HepG2 (cell line): ENCODE results near the gene GPC6. TPM values are rescaled to one million over a fixed set of nuclear protein-coding genes. Genes with fewer than 3 reads are reported as not detected.
A peak's percentile ranks its signal among the peaks of the same experiment; 100 is the strongest.

Source experiments
- ASH2L ChIP-seq: fragments of 300-600, 200-600 bp; sonication (generic); IDR thresholded peaks from 2 replicates; pipeline ENCODE4 v1.7.0; 2017; ENCODE audit warnings: low read depth, mild to moderate bottlenecking, moderate library complexity, mixed read lengths, low read length; ENCODE audit not compliant: insufficient read length
- BORCS8-MEF2B ChIP-seq: sonication (generic); formaldehyde crosslinking; IDR thresholded peaks from 2 replicates; pipeline ENCODE4 v1.8.0; 2022; ENCODE audit warnings: mild to moderate bottlenecking, missing genetic modification reagents
- DRAP1 ChIP-seq: IDR thresholded peaks from 2 replicates; pipeline ENCODE4 v1.6.1; 2016; ENCODE audit warnings: missing genetic modification reagents, missing compliant biosample characterization
- FOSL2 ChIP-seq: sonication (generic); formaldehyde crosslinking; IDR thresholded peaks from 2 replicates; pipeline ENCODE4 v1.4.0; 2020; ENCODE audit warnings: missing genetic modification reagents
- GATAD1 ChIP-seq: IDR thresholded peaks from 2 replicates; pipeline ENCODE4 v1.6.1; 2016; ENCODE audit warnings: missing genetic modification reagents, missing compliant biosample characterization
- KDM4B ChIP-seq: sonication (generic); formaldehyde crosslinking; IDR thresholded peaks from 2 replicates; pipeline ENCODE4 v1.4.0; 2020; ENCODE audit warnings: missing genetic modification reagents
- KLF11 ChIP-seq: IDR thresholded peaks from 2 replicates; pipeline ENCODE4 v1.6.1; 2016; ENCODE audit warnings: missing compliant biosample characterization
- MED8 ChIP-seq: sonication (generic); formaldehyde crosslinking; IDR thresholded peaks from 2 replicates; pipeline ENCODE4 v1.8.1; 2023; ENCODE audit warnings: mild to moderate bottlenecking, missing genetic modification reagents; ENCODE audit not compliant: insufficient replicate concordance
- MIXL1 ChIP-seq: IDR thresholded peaks from 2 replicates; pipeline ENCODE4 v1.6.1; 2016
- TBX2 ChIP-seq: sonication (generic); formaldehyde crosslinking; IDR thresholded peaks from 2 replicates; pipeline ENCODE4 v1.5.0; 2020; ENCODE audit warnings: missing genetic modification reagents, mild to moderate bottlenecking, borderline replicate concordance
- USF2 ChIP-seq, 2 experiments: sonication (generic) in 1 of 2; formaldehyde crosslinking in 1 of 2; IDR thresholded peaks; 2 replicates each; pipeline versions ENCODE4 v1.5.1 to v1.6.1; 2011 to 2020; ENCODE audit warnings: borderline replicate concordance in 1 of 2, low read depth in 1 of 2, low read length in 1 of 2, mild to moderate bottlenecking in 1 of 2, missing genetic modification reagents in 1 of 2, moderate library complexity in 1 of 2
- ZBTB21 ChIP-seq: sonication (generic); formaldehyde crosslinking; IDR thresholded peaks from 2 replicates; pipeline ENCODE4 v1.4.0; 2020; ENCODE audit warnings: missing genetic modification reagents
- ZBTB25 ChIP-seq: IDR thresholded peaks from 2 replicates; pipeline ENCODE4 v1.6.1; 2018; ENCODE audit warnings: missing genetic modification reagents
- ZNF276 ChIP-seq: sonication (generic); formaldehyde crosslinking; IDR thresholded peaks from 2 replicates; pipeline ENCODE4 v1.4.0; 2020; ENCODE audit warnings: mild to moderate bottlenecking, low read depth, missing genetic modification reagents
- ZNF563 ChIP-seq: sonication (generic); formaldehyde crosslinking; IDR thresholded peaks from 2 replicates; pipeline ENCODE4 v1.8.0; 2022; ENCODE audit warnings: mild to moderate bottlenecking, moderate library complexity, missing genetic modification reagents
- ZNF574 ChIP-seq: sonication (generic); formaldehyde crosslinking; IDR thresholded peaks from 2 replicates; pipeline ENCODE4 v1.4.0; 2020; ENCODE audit warnings: missing genetic modification reagents
- ZNF800 ChIP-seq: sonication (generic); formaldehyde crosslinking; IDR thresholded peaks from 2 replicates; pipeline ENCODE4 v1.4.0; 2020; ENCODE audit warnings: missing genetic modification reagents
- polyA plus RNA-seq, 8 experiments: library from polyadenylated mRNA; depleted of rRNA in 3 of 8; stranded (reverse) in 7 of 8; unstranded in 1 of 8; fragments of >200 nt; fragmentation: Illumina TruSeq in 4 of 8; extraction: Trizol in 4 of 8; gene quantifications; 2 replicates each; pipeline versions ENCODE4 v1.2.1 to v1.2.3, GENCODE V29; 2011 to 2016; ENCODE audit warnings: low read depth in 4 of 8, missing spikeins in 1 of 8, mixed read lengths in 1 of 8; ENCODE audit not compliant: insufficient read depth in 1 of 8
- total RNA-seq, 5 experiments: library from RNA; depleted of rRNA; stranded (reverse); fragments of >200 nt; fragmentation: Illumina TruSeq; extraction: Trizol; gene quantifications; 2 replicates each; pipeline ENCODE4 v1.2.3, GENCODE V29; 2016; ENCODE audit warnings: low read depth in 1 of 5

Gene GPC6
- total and polyA plus RNA-seq, 2 of the 13 experiments (the other 11 are each of a cell fraction or from before 2014, with no cell fraction given), result 24.5 to 33.9 TPM

DNA sequence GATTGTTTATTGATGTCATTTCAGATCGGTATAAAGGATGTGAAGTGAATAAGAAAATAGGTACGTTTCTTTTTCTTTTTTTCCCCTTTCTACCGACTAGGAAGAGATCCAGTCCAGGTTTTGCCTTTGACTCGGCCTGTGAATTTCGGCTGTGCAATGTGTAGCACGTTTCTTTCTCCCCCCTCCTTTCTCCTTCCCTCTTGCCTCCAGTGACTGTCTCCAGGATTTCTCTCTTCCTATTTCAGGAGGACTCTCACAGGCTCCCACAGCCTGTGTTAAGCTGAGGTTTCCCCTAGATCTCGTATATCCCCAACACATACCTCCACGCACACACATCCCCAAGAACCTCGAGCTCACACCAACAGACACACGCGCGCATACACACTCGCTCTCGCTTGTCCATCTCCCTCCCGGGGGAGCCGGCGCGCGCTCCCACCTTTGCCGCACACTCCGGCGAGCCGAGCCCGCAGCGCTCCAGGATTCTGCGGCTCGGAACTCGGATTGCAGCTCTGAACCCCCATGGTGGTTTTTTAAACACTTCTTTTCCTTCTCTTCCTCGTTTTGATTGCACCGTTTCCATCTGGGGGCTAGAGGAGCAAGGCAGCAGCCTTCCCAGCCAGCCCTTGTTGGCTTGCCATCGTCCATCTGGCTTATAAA is at the start of gene GPC6 (continued):
- TF ChIP-seq ZNF800 (CRISPR knock-in tag) (no peak), GATAD1 (CRISPR knock-in tag) (0 out of 2 replicates have a peak, but pooled peaks have one; percentile 14), KLF11 (CRISPR knock-in tag) (no peak), ZNF276 (CRISPR knock-in tag) (no peak), USF2 (IDR thresholded peaks at IDR 0.05; ENCODE audit: low read depth, low read length) (no peak), USF2 (CRISPR knock-in tag; IDR thresholded peaks at IDR 0.05; ENCODE audit: borderline replicate concordance) (no peak), ZNF563 (CRISPR knock-in tag) (no peak), KDM4B (CRISPR knock-in tag) (peak; percentile 58; the same call in 1 of the 2 replicates), ASH2L (no peak), FOSL2 (CRISPR knock-in tag) (peak; percentile 32; the same call in 1 of the 2 replicates), ZBTB25 (no peak), DRAP1 (CRISPR knock-in tag) (no peak; the same call in 1 of the 2 replicates), TBX2 (CRISPR knock-in tag) (no peak; the same call in 1 of the 2 replicates), MIXL1 (CRISPR knock-in tag) (no peak), ZBTB21 (no peak), ZNF574 (CRISPR knock-in tag) (peak; percentile 24; the same call in 1 of the 2 replicates), MED8 (no peak), BORCS8-MEF2B (0 out of 2 replicates have a peak, but pooled peaks have one; percentile 15)
